AG09319 (cell line): Measurements from ENCODE around the gene STX1B.

Experiments
- DNase-seq: peaks from one replicate; pipeline ENCODE4 v3.0.0-alpha.2; 2010; ENCODE audit warnings: low read depth; ENCODE audit errors: extremely low read depth
- CTCF ChIP-seq: IDR thresholded peaks from 2 replicates; pipeline ENCODE4 v1.5.1; 2011; ENCODE audit warnings: low read depth, mild to moderate bottlenecking, inconsistent platforms, low read length, moderate library complexity

The STX1B gene

GRCh38 chr16:31009894-31010584 is 399 bp downstream of the STX1B start:
- no peak for DNase-seq
- peak; percentile 28 for TF ChIP-seq CTCF

- TF ChIP-seq CTCF: no peak
- DNase-seq: no peak
Measured at GRCh38 chr16:31009120-31009519, 1.3 kb downstream of the STX1B start.

- no peak for TF ChIP-seq CTCF
- no peak for DNase-seq
Measured at GRCh38 chr16:31008551-31008950, 1.9 kb downstream of the STX1B start.

GRCh38 chr16:31008149-31008548 is 2.3 kb downstream of the STX1B start:
- DNase-seq: no peak

GRCh38 chr16:31007684-31008083 is 2.8 kb downstream of the STX1B start:
- no peak for DNase-seq
- no peak for TF ChIP-seq CTCF

More at GRCh38 chr16:31008149-31008548, 2.3 kb downstream of the STX1B start:
- TF ChIP-seq CTCF: no peak

GRCh38 chr16:31006589-31006988 is 3.8 kb downstream of the STX1B start:
- no peak for DNase-seq
- no peak for TF ChIP-seq CTCF

- TF ChIP-seq CTCF: no peak
- DNase-seq: no peak
Measured at GRCh38 chr16:31006086-31006385, 4.4 kb downstream of the STX1B start.
